Hematopoietic multipotent progenitor cell treated with erythropoietin and hydrocortisone succinate and interleukin-3 and kit ligand, for 6 days (in vitro differentiated cells): ENCODE results near the gene P2RY6.
A peak's percentile ranks its signal among the peaks of the same experiment; 100 is the strongest.

Experiments
- DNase-seq: peaks from one replicate; pipeline ENCODE4 v3.0.0-alpha.2; 2015

The P2RY6 gene

DNA sequence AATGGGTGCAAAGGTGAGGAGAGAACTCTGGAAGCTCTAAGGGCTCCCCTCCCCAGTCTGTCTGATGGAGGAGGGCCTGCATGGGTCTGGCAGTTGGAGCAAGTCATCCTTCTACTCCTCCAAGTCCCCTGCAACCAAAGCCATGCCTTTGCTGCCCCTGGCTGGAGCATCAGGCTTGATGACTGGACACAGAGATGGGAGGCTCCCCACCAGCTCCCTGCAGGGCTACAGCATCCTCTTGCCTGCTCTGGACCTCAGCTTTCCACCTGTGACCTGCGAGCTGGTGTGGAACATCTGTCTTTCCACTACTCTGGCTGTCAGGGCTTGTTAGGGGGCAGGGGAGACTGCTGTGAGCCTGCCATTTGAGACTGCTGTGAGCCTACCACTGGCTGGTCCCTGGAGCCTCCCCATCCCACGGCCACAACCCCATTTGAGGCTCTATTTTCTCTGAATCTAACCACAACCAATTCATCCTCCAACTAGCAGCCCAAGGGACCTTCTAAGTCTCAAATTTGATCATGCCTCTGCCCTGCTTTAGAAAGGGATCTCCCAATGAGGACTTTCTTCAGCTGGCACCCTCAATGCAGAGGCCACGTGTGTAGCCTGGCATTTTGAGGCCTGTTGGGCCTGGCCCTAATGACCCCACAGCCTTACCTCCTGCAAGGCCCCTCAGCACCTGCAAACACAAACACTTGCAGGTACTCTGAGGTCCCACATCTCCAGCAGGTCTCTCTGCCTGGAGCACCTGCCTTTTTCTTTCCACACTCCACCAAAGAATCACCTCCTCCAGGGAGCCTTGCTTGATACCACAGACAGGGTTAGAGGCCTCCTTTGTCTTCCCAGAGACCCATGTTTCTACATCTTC, 9.9 kb downstream of the P2RY6 start:
- DNase-seq: no peak

GRCh38 chr11:73283276-73284000, 11.3 kb downstream of the P2RY6 start:
- DNase-seq: no peak

GRCh38 chr11:73284106-73284505, 12.0 kb downstream of the P2RY6 start:
- no peak for DNase-seq

DNA sequence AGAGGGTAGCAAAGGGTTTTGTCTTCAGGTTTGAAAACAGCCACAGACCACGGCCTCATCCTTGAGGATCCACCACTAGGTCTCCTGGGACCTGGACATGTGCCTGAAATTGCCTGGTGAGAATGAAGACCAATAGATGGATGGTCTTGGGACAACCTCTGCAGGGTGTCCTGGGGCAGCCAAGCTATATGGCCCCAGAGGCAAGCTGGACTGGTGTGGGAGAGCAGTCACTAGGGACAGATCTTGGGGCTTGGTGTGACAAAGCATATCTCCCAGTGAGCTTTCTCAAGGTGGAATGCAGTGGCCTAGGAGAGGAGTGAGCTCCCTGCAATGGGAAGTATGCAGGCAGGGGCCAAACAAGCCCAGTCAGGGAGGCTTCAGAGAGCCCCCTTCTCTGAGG, 13.6 kb downstream of the P2RY6 start:
- DNase-seq: no peak

DNA sequence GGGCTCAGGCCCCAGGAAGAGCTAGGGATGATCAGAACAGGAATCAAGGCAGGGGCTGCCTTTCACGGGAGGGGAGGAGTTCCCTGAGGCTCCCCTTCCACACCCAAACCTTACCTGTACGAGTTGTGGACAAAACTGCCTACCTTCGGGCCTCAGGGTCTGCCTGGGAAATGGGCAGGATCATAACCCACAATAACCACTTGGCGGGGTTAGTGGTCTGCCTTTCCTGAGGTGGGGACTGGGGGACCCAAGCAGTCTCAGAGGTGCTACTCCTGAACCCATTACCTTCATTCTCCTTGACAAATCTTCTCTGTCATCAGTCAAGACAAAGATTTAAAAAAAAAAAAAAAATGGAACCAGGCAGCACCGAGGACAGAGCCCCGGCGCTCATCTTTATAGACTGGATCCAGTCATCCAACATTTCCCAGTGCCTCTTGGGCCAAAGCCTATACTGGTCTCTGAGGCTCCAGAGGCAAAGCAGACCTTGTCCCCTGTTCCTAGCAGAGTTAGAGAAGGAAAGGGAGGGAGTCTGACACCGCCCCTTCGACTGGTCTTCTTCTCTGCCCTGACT, 14.2 kb downstream of the P2RY6 start:
- DNase-seq: no peak

DNA sequence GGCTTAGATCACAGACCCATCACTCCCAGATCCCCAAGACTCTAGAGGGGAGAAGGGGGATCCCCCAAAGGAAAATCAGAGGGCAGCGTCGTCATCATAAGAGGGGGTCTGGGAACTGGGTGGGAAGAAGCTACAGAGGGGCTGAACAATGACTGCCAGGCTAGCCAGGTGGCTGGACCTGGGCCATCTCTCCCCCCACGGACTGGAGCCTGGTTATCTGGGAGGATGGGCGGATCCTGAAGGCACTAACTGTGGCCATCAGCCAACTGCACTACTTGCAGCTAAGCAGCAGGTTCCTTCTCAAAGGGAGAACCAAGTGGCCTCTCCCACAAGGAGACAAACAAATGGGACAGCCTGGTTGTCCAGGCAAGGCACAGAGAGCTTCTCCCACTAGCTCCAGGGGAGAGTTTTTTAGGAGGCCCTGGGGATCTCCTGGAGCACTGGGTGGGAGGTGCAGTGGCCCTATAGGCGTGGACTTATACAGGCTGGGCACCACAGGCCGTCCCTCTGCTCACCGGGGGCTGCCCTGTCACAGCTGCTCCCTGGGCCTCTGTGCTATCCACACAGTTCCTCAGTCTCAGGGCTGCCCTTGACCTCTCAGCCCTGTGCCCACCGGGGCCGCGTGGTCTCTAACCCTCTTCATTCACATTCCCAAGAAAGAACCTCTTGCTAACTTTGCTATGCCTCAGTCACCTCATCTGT, 15.4 kb downstream of the P2RY6 start:
- peak; percentile 71 for DNase-seq

GRCh38 chr11:73288192-73288872, 16.2 kb downstream of the P2RY6 start:
- DNase-seq: peak; percentile 34

DNA sequence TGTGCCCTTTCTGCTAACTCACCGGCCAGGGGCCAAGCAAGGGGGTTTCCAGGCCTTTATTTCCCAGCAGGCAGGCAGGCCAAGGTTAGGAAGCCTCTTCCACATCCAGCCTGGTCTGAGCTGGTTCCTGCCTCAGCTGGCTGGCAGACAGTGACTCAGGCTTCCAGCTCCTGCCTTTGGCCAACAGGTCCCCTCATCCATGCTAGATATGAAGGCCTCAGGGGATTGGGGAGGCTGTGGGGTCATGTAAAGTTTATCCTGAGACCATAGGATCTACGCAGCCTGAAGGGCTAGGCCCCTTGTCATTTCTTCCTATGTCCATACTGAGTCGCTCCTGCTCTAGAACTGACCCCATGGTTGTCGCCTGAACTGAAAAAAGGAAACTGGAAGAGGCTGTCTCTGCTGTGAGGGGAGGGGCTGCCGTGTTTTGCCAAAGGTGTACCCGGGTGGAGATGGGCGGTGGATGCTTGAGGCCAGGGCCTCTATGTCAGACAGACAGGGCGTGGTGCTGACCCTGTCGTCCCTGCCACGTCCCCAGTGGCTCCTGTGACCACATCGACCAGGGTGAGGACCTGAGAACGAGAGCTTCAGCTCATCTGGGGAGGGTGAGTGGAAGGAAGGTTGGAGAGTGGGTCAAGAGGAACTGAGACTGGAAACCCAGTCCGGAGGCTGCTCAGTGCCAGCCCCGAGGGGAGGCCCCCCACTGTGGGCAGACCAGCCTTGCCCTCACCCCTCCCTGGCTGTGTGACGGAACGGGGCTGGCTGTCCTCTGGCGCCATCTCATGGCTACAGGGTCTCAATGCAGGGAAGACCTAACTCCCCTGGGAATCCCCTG, 17.0 kb downstream of the P2RY6 start:
- DNase-seq: peak; percentile 79

DNA sequence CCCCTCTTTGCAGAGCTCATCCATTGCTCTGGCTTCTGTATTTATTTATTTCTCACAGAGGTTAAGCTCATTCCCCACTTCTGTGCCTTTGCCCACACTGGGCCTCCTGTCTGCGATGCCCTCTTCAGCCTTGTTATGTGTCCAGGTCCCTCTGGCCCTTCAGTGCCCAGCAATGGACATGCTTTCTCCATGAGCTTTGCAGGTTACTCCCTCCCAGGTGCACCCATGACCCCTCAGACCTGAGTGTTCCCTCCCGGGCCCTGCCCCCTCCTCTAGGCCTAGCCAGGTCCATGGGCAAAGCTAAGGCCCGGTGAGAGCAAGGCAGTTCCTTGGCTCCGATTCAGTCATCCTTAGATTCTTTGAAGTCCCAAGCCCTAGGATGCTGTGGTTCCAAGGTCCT, 18.4 kb downstream of the P2RY6 start:
- no peak for DNase-seq

GRCh38 chr11:73291196-73291595, 19.1 kb downstream of the P2RY6 start:
- DNase-seq: no peak

GRCh38 chr11:73291781-73292524, 19.8 kb downstream of the P2RY6 start:
- DNase-seq: no peak

GRCh38 chr11:73292525-73292894, 20.4 kb downstream of the P2RY6 start:
- DNase-seq: no peak

- no peak for DNase-seq
Observed at GRCh38 chr11:73293356-73293936, 21.3 kb downstream of the P2RY6 start.

- no peak for DNase-seq
Observed at GRCh38 chr11:73294604-73295003, 22.5 kb downstream of the P2RY6 start.

- DNase-seq: peak; percentile 87
Observed at GRCh38 chr11:73295241-73295995, 23.3 kb downstream of the P2RY6 start.

DNA sequence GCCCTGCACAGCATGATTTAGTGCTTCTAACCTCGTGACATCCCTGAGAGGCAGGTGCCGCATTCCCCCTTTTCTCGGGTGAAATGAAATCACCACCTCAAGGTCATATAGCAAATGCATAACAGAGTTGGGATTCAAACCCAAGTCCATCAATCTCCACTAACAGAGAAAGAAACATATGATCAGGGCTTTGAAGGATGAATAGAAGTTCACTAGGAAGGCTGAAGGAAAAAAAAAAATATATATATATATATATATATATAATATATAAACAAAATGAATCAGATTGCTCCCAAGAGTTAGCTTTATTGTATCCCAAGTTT, 23.8 kb downstream of the P2RY6 start:
- DNase-seq: no peak

DNA sequence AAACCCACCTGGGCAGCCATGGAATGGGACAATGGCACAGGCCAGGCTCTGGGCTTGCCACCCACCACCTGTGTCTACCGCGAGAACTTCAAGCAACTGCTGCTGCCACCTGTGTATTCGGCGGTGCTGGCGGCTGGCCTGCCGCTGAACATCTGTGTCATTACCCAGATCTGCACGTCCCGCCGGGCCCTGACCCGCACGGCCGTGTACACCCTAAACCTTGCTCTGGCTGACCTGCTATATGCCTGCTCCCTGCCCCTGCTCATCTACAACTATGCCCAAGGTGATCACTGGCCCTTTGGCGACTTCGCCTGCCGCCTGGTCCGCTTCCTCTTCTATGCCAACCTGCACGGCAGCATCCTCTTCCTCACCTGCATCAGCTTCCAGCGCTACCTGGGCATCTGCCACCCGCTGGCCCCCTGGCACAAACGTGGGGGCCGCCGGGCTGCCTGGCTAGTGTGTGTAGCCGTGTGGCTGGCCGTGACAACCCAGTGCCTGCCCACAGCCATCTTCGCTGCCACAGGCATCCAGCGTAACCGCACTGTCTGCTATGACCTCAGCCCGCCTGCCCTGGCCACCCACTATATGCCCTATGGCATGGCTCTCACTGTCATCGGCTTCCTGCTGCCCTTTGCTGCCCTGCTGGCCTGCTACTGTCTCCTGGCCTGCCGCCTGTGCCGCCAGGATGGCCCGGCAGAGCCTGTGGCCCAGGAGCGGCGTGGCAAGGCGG, 24.5 kb downstream of the P2RY6 start:
- no peak for DNase-seq

GRCh38 chr11:73297231-73297590, 25.1 kb downstream of the P2RY6 start:
- DNase-seq: no peak

DNA sequence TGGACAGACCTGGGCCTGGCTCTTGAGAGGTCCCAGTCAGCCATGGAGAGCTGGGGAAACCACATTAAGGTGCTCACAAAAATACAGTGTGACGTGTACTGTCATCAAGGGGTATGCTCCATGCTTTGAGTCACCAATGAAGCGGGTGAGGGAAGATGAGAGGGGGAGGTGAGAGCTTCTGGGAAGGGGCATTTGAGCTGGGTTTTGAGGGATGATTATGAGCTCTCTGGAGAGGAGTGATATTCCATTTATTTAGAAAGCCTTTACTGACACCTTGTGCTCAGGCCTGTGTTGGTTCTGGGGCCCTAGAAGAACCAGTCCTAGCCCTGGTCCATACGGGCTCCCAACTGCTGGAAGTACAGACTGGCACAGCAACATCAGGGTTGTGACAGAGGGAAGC, 25.6 kb downstream of the P2RY6 start:
- no peak for DNase-seq
